ENCODE data around the gene SEC11C. TPM values are rescaled to one million over a fixed set of nuclear protein-coding genes. Genes with fewer than 3 reads are reported as not detected.
A peak's percentile ranks its signal among the peaks of the same experiment; 100 is the strongest.

Gene SEC11C
- total and polyA plus RNA-seq, 2 of the 13 experiments (the other 11 are each of a cell fraction or from before 2014, with no cell fraction given): 71.9 to 297 TPM

DNA sequence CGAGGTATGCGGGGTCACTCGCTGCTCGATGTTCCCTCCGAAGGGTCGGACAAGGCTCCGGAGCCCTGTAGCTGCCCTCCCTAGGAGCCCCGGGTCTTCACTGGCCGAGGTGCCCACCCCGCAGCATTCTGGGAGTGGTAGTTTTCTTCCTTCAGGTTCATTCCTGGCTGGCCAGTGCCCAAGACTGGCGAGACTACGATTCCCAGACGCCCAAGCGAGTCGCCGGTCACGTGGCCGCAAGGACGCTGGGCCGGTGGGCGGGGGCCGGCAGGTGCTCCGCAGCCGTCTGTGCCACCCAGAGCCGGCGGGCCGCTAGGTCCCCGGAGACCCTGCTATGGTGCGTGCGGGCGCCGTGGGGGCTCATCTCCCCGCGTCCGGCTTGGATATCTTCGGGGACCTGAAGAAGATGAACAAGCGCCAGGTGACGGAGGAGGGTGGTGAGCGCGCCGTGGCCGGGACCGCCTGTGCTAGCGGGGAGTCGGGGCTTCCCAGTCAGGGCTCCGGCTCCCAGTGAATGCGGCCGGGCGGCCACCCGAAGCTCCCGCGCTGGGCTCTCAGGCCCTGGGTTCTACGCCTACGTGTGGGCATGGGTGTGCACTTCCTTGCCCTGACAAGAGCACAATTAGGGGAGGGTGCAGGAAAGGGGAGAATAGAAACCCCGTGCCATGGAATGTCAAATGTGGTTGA lies at the start of gene SEC11C (continued):
- TF ChIP-seq ZNF75D (CRISPR knock-in tag; IDR thresholded peaks at IDR 0.05; ENCODE audit: borderline replicate concordance) (no peak), ZNF569 (CRISPR knock-in tag; IDR thresholded peaks at IDR 0.05; ENCODE audit: borderline replicate concordance) (no peak), PHF21A (CRISPR knock-in tag; IDR thresholded peaks at IDR 0.05) (peak; percentile 60), CSRNP2 (CRISPR knock-in tag; conservative IDR thresholded peaks at IDR 0.05; ENCODE audit: low read depth) (no peak), CCDC6 (CRISPR knock-in tag; IDR thresholded peaks at IDR 0.05) (no peak), ATF6 (CRISPR knock-in tag; conservative IDR thresholded peaks at IDR 0.05) (no peak), TBP (CRISPR knock-in tag; IDR thresholded peaks at IDR 0.05) (no peak), ZNF12 (CRISPR knock-in tag; IDR thresholded peaks at IDR 0.05) (no peak), IRF9 (CRISPR knock-in tag; IDR thresholded peaks at IDR 0.05; ENCODE audit: borderline replicate concordance) (0 out of 2 replicates have a peak, but pooled peaks have one; percentile 6)
- TF ChIP-seq, protein P1, sequence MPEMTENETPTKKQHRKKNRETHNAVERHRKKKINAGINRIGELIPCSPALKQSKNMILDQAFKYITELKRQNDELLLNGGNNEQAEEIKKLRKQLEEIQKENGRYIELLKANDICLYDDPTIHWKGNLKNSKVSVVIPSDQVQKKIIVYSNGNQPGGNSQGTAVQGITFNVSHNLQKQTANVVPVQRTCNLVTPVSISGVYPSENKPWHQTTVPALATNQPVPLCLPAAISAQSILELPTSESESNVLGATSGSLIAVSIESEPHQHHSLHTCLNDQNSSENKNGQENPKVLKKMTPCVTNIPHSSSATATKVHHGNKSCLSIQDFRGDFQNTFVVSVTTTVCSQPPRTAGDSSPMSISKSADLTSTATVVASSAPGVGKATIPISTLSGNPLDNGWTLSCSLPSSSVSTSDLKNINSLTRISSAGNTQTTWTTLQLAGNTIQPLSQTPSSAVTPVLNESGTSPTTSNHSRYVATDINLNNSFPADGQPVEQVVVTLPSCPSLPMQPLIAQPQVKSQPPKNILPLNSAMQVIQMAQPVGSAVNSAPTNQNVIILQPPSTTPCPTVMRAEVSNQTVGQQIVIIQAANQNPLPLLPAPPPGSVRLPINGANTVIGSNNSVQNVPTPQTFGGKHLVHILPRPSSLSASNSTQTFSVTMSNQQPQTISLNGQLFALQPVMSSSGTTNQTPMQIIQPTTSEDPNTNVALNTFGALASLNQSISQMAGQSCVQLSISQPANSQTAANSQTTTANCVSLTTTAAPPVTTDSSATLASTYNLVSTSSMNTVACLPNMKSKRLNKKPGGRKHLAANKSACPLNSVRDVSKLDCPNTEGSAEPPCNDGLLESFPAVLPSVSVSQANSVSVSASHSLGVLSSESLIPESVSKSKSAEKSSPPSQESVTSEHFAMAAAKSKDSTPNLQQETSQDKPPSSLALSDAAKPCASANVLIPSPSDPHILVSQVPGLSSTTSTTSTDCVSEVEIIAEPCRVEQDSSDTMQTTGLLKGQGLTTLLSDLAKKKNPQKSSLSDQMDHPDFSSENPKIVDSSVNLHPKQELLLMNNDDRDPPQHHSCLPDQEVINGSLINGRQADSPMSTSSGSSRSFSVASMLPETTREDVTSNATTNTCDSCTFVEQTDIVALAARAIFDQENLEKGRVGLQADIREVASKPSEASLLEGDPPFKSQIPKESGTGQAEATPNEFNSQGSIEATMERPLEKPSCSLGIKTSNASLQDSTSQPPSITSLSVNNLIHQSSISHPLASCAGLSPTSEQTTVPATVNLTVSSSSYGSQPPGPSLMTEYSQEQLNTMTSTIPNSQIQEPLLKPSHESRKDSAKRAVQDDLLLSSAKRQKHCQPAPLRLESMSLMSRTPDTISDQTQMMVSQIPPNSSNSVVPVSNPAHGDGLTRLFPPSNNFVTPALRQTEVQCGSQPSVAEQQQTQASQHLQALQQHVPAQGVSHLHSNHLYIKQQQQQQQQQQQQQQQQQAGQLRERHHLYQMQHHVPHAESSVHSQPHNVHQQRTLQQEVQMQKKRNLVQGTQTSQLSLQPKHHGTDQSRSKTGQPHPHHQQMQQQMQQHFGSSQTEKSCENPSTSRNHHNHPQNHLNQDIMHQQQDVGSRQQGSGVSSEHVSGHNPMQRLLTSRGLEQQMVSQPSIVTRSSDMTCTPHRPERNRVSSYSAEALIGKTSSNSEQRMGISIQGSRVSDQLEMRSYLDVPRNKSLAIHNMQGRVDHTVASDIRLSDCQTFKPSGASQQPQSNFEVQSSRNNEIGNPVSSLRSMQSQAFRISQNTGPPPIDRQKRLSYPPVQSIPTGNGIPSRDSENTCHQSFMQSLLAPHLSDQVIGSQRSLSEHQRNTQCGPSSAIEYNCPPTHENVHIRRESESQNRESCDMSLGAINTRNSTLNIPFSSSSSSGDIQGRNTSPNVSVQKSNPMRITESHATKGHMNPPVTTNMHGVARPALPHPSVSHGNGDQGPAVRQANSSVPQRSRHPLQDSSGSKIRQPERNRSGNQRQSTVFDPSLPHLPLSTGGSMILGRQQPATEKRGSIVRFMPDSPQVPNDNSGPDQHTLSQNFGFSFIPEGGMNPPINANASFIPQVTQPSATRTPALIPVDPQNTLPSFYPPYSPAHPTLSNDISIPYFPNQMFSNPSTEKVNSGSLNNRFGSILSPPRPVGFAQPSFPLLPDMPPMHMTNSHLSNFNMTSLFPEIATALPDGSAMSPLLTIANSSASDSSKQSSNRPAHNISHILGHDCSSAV (CRISPR knock-in tag; IDR thresholded peaks at IDR 0.05; ENCODE audit: borderline replicate concordance): no peak
- TF ChIP-seq, protein P2, sequence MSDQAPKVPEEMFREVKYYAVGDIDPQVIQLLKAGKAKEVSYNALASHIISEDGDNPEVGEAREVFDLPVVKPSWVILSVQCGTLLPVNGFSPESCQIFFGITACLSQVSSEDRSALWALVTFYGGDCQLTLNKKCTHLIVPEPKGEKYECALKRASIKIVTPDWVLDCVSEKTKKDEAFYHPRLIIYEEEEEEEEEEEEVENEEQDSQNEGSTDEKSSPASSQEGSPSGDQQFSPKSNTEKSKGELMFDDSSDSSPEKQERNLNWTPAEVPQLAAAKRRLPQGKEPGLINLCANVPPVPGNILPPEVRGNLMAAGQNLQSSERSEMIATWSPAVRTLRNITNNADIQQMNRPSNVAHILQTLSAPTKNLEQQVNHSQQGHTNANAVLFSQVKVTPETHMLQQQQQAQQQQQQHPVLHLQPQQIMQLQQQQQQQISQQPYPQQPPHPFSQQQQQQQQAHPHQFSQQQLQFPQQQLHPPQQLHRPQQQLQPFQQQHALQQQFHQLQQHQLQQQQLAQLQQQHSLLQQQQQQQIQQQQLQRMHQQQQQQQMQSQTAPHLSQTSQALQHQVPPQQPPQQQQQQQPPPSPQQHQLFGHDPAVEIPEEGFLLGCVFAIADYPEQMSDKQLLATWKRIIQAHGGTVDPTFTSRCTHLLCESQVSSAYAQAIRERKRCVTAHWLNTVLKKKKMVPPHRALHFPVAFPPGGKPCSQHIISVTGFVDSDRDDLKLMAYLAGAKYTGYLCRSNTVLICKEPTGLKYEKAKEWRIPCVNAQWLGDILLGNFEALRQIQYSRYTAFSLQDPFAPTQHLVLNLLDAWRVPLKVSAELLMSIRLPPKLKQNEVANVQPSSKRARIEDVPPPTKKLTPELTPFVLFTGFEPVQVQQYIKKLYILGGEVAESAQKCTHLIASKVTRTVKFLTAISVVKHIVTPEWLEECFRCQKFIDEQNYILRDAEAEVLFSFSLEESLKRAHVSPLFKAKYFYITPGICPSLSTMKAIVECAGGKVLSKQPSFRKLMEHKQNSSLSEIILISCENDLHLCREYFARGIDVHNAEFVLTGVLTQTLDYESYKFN (CRISPR knock-in tag; conservative IDR thresholded peaks at IDR 0.05): 0 out of 2 replicates have a peak, but pooled peaks have one; percentile 19
